Adrenal gland (tissue), 12 donors: ENCODE results near the gene RNASE4. TPM values are rescaled to one million over a fixed set of nuclear protein-coding genes. Genes with fewer than 3 reads are reported as not detected.

Experiments used
- DNase-seq, 7 donors: peaks; one replicate each; pipeline ENCODE4 v3.0.0-alpha.2; 2019 to 2020
- H3K27ac ChIP-seq, 5 donors: fragments of 200-600 bp; sonication (generic) in 4 of 5; 1 replicate in 3 of 5; 2 replicates in 2 of 5; pipeline versions ENCODE4 v1.5.1 to v1.8.0; 2016 to 2020; ENCODE audit warnings: mild to moderate bottlenecking in 1 of 5
- H3K27me3 ChIP-seq: fragments of 200-600 bp; 2 replicates; pipeline ENCODE4 v1.8.0; 2021
- H3K36me3 ChIP-seq, 2 donors: fragments of 200-600 bp; replicated peaks in 1 of 2; 1 replicate in 1 of 2; 2 replicates in 1 of 2; pipeline versions ENCODE4 v1.5.1 to v1.8.0; 2018 to 2022
- H3K4me1 ChIP-seq, 2 donors: fragments of 200-600 bp; replicated peaks in 1 of 2; 1 replicate in 1 of 2; 2 replicates in 1 of 2; pipeline versions ENCODE4 v1.5.1 to v1.8.0; 2018 to 2021
- H3K4me3 ChIP-seq, 4 donors: fragments of 200-600 bp; sonication (generic) in 3 of 4; one replicate each; pipeline ENCODE4 v1.5.1; 2016 to 2018
- H3K9me3 ChIP-seq, 3 donors: fragments of 200-600 bp; sonication (generic) in 1 of 3; replicated peaks in 1 of 3; 1 replicate in 2 of 3; 2 replicates in 1 of 3; pipeline versions ENCODE4 v1.5.1 to v1.8.0; 2016 to 2021
- CTCF ChIP-seq, 6 experiments: fragments of 450-650 bp in 4 of 6; fragments of 200-600 bp in 2 of 6; sonication (generic) in 1 of 6; IDR thresholded peaks; 1 replicate in 5 of 6; 2 replicates in 1 of 6; pipeline versions ENCODE4 v1.5.1 to v1.8.0; 2016 to 2021; ENCODE audit warnings: antibody characterized with exemption in 6 of 6, mild to moderate bottlenecking in 2 of 6, moderate library complexity in 1 of 6
- POLR2A ChIP-seq, 2 donors: fragments of 450-650 bp; IDR thresholded peaks; one replicate each; pipeline ENCODE4 v1.6.1; 2017; ENCODE audit warnings: antibody characterized with exemption in 2 of 2, mild to moderate bottlenecking in 2 of 2, moderate library complexity in 1 of 2
- WGBS, 4 donors: extraction: QIAGEN DNeasy Blood & Tissue Kit in 2 of 4; methylation state at CpG; one replicate each; pipeline versions ENCODE4 v1.1.5 to v1.1.7; 2013 to 2017; 5-methylcytosine and 5-hydroxymethylcytosine counted together
- intact Hi-C, 2 donors: fragments of 100-400 bp; cut with DNase I; formaldehyde crosslinking; loops; one replicate each; pipeline versions ENCODE4 v1.14.1 to v1.15.0; 2022 to 2023
- polyA plus RNA-seq, 3 donors: library from polyadenylated mRNA; stranded (reverse); fragments of 200-250 nt in 2 of 3; fragments of 350-450 nt in 1 of 3; fragmentation: Illumina TruSeq in 1 of 3; extraction: RNeasy Lipid Tissue Mini Kit (QIAGEN cat#74804) in 1 of 3; gene quantifications; one replicate each; pipeline ENCODE4 v1.2.3, GENCODE V29; 2013 to 2014
- total RNA-seq, 9 donors: library from RNA; depleted of rRNA in 4 of 9; stranded (reverse); fragments of >200 nt in 4 of 9; fragments of 120-200 nt in 1 of 9; fragmentation: NEBNext Ultra II Directional in 1 of 9; extraction: Animal tissue kit (Norgen Biotek cat#: 25700) in 1 of 9; gene quantifications; one replicate each; pipeline versions ENCODE4 v1.1.0 to v1.2.4, GENCODE V29; 2013 to 2023
- donor health status: healthy with polysubstance abuse.
- donor health status: Bipolar disorder and iron deficiency.
- donor health status: DM: yes; HTN: yes; CAD: no.
- donor health status: DM: no; HTN: no; CAD: no.
- donor health status: DM: no; HTN: no; CAD: no.
- donor health status: DM: yes; HTN: yes; CAD: no.

RNASE4 gene
- total and polyA plus RNA-seq, 12 donors: 1.2 to 24.9 (median 7.8) TPM

DNA sequence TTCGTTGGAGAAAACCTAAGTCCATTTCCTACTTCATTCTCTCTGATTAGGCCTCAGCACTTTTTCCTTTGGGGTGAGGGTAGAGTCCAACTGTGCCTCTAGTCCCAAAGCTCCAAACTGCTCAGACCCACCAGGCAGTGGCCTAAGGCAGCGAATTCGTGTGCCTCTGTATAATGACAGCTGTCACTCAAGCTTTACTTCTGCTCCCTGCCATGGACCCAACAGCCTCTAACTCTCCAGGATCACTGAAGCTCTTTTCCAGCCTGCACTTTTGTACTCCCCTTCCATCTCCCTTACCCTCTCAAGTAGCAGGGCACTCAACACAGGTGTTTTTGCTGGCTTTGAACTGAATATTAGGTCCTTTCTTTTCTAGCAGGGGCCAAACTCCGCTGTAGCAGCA, 28.1 kb upstream of the RNASE4 start:
- TF ChIP-seq POLR2A (IDR thresholded peaks at IDR 0.05): no peak
- no peak for TF ChIP-seq CTCF (IDR thresholded peaks at IDR 0.05)
- no peak for DNase-seq
- intact Hi-C loops: no loop called here
- no peak overlapping the region for H3K4me3 ChIP-seq
- H3K9me3 ChIP-seq: no peaks in the 10 kb centered on the region
- H3K36me3 ChIP-seq: no peaks in the 10 kb centered on the region
- H3K27ac ChIP-seq: no peak overlapping the region
- WGBS, 4 donors: 67 to 76% (median 73%) methylated on average over 4 of the region's 4 CpGs
- peaks cover 80% of the 10 kb centered on the region for H3K27me3 ChIP-seq
- no peaks in the 10 kb centered on the region for H3K4me1 ChIP-seq

GRCh38 chr14:20657216-20658211, 26.8 kb upstream of the RNASE4 start:
- 21 to 31% (median 27%) methylated on average over 22 to 28 of the region's 28 CpGs for whole genome bisulfite sequencing, 4 donors
- Histone ChIP-seq H3K27ac (no peak overlapping the region), H3K36me3 (no peaks in the 10 kb centered on the region), H3K4me3 (no peak overlapping the region), H3K27me3 (peaks cover 67% of the 10 kb centered on the region), H3K4me1 (no peaks in the 10 kb centered on the region), H3K9me3 (no peaks in the 10 kb centered on the region)
- TF ChIP-seq POLR2A (IDR thresholded peaks at IDR 0.05): no peak
- no peak for TF ChIP-seq CTCF (IDR thresholded peaks at IDR 0.05)
- intact Hi-C loops: no loop called here
- DNase-seq: no peak

DNA sequence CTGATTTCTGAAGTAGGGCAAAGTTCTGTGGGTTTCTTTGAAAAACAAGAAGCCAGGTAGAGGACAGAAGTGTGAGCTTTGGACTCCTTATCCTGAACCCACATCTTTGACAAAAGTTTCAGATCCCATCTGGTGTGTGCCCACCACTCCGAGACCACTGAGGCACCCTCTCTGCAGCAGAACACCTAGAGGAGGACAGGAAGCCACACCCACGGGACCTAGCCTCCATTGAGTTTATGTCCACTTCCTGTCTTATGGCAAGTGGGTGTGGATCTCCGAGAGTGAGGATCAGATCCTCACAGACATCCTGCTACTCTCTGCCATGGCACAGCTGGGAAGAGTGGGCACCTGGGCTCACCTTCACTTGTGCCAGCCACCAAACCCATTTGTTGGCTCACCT, 26.1 kb upstream of the RNASE4 start:
- no peak for DNase-seq
- Histone ChIP-seq H3K4me3 (no peak overlapping the region), H3K27me3 (peaks cover 62% of the 10 kb centered on the region), H3K4me1 (no peaks in the 10 kb centered on the region), H3K36me3 (no peaks in the 10 kb centered on the region), H3K27ac (no peak overlapping the region), H3K9me3 (no peaks in the 10 kb centered on the region)
- WGBS, 4 donors: 60 to 68% (median 65%) methylated on average over 2 to 3 of the region's 3 CpGs
- TF ChIP-seq POLR2A (IDR thresholded peaks at IDR 0.05) (no peak), CTCF (IDR thresholded peaks at IDR 0.05) (no peak)
- intact Hi-C loops: no loop called here

DNA sequence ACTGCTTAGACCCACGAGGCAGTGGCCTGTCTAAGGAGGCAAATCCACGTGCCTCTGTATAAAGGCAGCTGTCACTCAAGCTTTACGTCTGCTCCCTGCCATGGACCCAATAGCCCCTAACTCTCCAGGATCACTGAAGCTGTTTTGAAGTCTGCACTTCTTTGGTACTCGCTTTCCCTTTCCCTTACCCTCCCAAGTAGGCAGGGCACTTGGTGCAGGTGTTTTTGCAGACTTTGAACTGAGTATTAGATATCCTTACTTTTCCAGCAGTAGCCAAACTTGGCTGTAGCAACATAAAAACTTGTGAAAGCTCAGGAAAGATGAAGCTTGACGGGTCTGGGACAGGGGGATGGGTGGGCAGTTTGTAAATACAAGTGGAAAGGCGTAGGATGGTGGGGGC, 25.0 kb upstream of the RNASE4 start:
- DNase-seq: no peak
- no peak overlapping the region for H3K4me3 ChIP-seq
- TF ChIP-seq CTCF (IDR thresholded peaks at IDR 0.05) (no peak), POLR2A (IDR thresholded peaks at IDR 0.05) (no peak)
- WGBS, 4 donors: 57 to 70% (median 65%) methylated on average over 5 to 6 of the region's 6 CpGs
- H3K9me3 ChIP-seq: no peaks in the 10 kb centered on the region
- H3K4me1 ChIP-seq: no peaks in the 10 kb centered on the region
- H3K27me3 ChIP-seq: peaks cover 53% of the 10 kb centered on the region
- intact Hi-C loops: no loop called here
- H3K27ac ChIP-seq: no peak overlapping the region
- H3K36me3 ChIP-seq: no peaks in the 10 kb centered on the region
